WTC11 (cell line): ENCODE data around the gene DOCK1. TPM values are rescaled to one million over a fixed set of nuclear protein-coding genes. Genes with fewer than 3 reads are reported as not detected.

Source experiments
- ATAC-seq: fragments of 200-7000 bp; cut with Tn5 transposase; 2 replicates; pipeline ENCODE4 v1.10.0; 2021; ENCODE audit warnings: mild to moderate bottlenecking, moderate library complexity
- CTCF ChIA-PET: fragments of 300-600 bp; sonication (Branson Sonifier 250); formaldehyde crosslinking; loops from one replicate; lab custom pipeline; 2021; ENCODE audit warnings: antibody characterized with exemption; lab: Charles Lee
- POLR2A ChIA-PET: fragments of 350-600 bp; sonication (Branson Sonifier 250); formaldehyde crosslinking; loops from one replicate; lab custom pipeline; 2021; ENCODE audit warnings: antibody characterized with exemption; lab: Charles Lee
- DNase-seq: peaks from one replicate; pipeline ENCODE4 v3.0.0; 2021; ENCODE audit warnings: low spot score
- H3K27ac Mint-ChIP-seq: 2 replicates; pipeline ENCODE4 v1.8.0; 2021; ENCODE audit warnings: mixed read lengths
- H3K27me3 Mint-ChIP-seq: 2 replicates; pipeline ENCODE4 v1.8.0; 2021; ENCODE audit warnings: low read depth, mild to moderate bottlenecking, moderate library complexity, mixed read lengths
- H3K36me3 Mint-ChIP-seq: 2 replicates; pipeline ENCODE4 v1.8.0; 2021; ENCODE audit warnings: mixed read lengths
- H3K4me1 Mint-ChIP-seq: 2 replicates; pipeline ENCODE4 v1.8.0; 2022; ENCODE audit warnings: mixed read lengths
- H3K4me3 Mint-ChIP-seq: 2 replicates; pipeline ENCODE4 v1.8.0; 2021; ENCODE audit warnings: mild to moderate bottlenecking, moderate library complexity, mixed read lengths
- H3K9me3 Mint-ChIP-seq: 2 replicates; pipeline ENCODE4 v1.8.0; 2021; ENCODE audit warnings: mixed read lengths
- FOXP1 ChIP-seq: sonication (generic); formaldehyde crosslinking; IDR thresholded peaks from 2 replicates; pipeline ENCODE4 v1.8.0; 2022; ENCODE audit warnings: missing genetic modification reagents, mild to moderate bottlenecking, moderate library complexity, borderline replicate concordance
- GABPB1 ChIP-seq: sonication (generic); formaldehyde crosslinking; IDR thresholded peaks from 2 replicates; pipeline ENCODE4 v1.8.1; 2023; ENCODE audit warnings: mild to moderate bottlenecking, missing genetic modification reagents
- HMGXB4 ChIP-seq: sonication (generic); formaldehyde crosslinking; IDR thresholded peaks from 2 replicates; pipeline ENCODE4 v1.8.1; 2023; ENCODE audit warnings: mild to moderate bottlenecking, moderate library complexity, missing genetic modification reagents
- JUN ChIP-seq: sonication (generic); formaldehyde crosslinking; IDR thresholded peaks from 2 replicates; pipeline ENCODE4 v1.8.0; 2023; ENCODE audit warnings: mild to moderate bottlenecking, missing genetic modification reagents
- KAT7 ChIP-seq: sonication (generic); formaldehyde crosslinking; IDR thresholded peaks from 2 replicates; pipeline ENCODE4 v1.8.1; 2023; ENCODE audit warnings: missing genetic modification reagents, mild to moderate bottlenecking, borderline replicate concordance
- NR3C1 ChIP-seq: sonication (generic); formaldehyde crosslinking; conservative IDR thresholded peaks from 2 replicates; pipeline ENCODE4 v1.8.1; 2023; ENCODE audit warnings: low read depth, mild to moderate bottlenecking, missing genetic modification reagents
- OVOL2 ChIP-seq: fragments of 250-450 bp; sonication (Bioruptor Pico); IDR thresholded peaks from 2 replicates; pipeline ENCODE4 v1.9.0; 2021; ENCODE audit warnings: mild to moderate bottlenecking, borderline replicate concordance
- SMAD3 ChIP-seq: sonication (generic); formaldehyde crosslinking; IDR thresholded peaks from 2 replicates; pipeline ENCODE4 v1.8.0; 2022; ENCODE audit warnings: missing genetic modification reagents, mild to moderate bottlenecking, borderline replicate concordance
- SP1 ChIP-seq: sonication (generic); formaldehyde crosslinking; conservative IDR thresholded peaks from 2 replicates; pipeline ENCODE4 v1.8.1; 2022; ENCODE audit warnings: missing genetic modification reagents
- ZNF232 ChIP-seq: sonication (generic); formaldehyde crosslinking; IDR thresholded peaks from 2 replicates; pipeline ENCODE4 v1.8.0; 2022; ENCODE audit warnings: mild to moderate bottlenecking, missing genetic modification reagents
- ZNF263 ChIP-seq: sonication (generic); formaldehyde crosslinking; IDR thresholded peaks from 2 replicates; pipeline ENCODE4 v1.8.1; 2022; ENCODE audit warnings: low read depth, mild to moderate bottlenecking, moderate library complexity, missing genetic modification reagents
- ZNF423 ChIP-seq: fragments of 250-450 bp; sonication (Bioruptor Pico); IDR thresholded peaks from 2 replicates; pipeline ENCODE4 v2.1.2; 2022; ENCODE audit warnings: mild to moderate bottlenecking, moderate library complexity
- total RNA-seq: library from RNA; stranded (reverse); gene quantifications from 3 replicates; pipeline ENCODE4 v1.2.3, GENCODE V29; 2021
- TF ChIP-seq, protein P1 (sequence below): sonication (generic); formaldehyde crosslinking; IDR thresholded peaks from 2 replicates; pipeline ENCODE4 v1.8.0; 2023; ENCODE audit warnings: missing genetic modification reagents, mild to moderate bottlenecking, borderline replicate concordance
- TF ChIP-seq, protein P2 (sequence below): sonication (generic); formaldehyde crosslinking; IDR thresholded peaks from 2 replicates; pipeline ENCODE4 v1.8.1; 2023; ENCODE audit warnings: mild to moderate bottlenecking, missing genetic modification reagents
- TF ChIP-seq, protein P3 (sequence below): fragments of 250-450 bp; sonication (Bioruptor Pico); IDR thresholded peaks from 2 replicates; pipeline ENCODE4 v1.9.0; 2021; ENCODE audit warnings: mild to moderate bottlenecking, borderline replicate concordance
- TF ChIP-seq, protein P4 (sequence below): sonication (generic); formaldehyde crosslinking; IDR thresholded peaks from 2 replicates; pipeline ENCODE4 v1.8.0; 2022; ENCODE audit warnings: missing genetic modification reagents

The DOCK1 gene
- total RNA-seq, 1 experiment from 2014 or later: 52.1 TPM

- TF ChIP-seq, protein P1, sequence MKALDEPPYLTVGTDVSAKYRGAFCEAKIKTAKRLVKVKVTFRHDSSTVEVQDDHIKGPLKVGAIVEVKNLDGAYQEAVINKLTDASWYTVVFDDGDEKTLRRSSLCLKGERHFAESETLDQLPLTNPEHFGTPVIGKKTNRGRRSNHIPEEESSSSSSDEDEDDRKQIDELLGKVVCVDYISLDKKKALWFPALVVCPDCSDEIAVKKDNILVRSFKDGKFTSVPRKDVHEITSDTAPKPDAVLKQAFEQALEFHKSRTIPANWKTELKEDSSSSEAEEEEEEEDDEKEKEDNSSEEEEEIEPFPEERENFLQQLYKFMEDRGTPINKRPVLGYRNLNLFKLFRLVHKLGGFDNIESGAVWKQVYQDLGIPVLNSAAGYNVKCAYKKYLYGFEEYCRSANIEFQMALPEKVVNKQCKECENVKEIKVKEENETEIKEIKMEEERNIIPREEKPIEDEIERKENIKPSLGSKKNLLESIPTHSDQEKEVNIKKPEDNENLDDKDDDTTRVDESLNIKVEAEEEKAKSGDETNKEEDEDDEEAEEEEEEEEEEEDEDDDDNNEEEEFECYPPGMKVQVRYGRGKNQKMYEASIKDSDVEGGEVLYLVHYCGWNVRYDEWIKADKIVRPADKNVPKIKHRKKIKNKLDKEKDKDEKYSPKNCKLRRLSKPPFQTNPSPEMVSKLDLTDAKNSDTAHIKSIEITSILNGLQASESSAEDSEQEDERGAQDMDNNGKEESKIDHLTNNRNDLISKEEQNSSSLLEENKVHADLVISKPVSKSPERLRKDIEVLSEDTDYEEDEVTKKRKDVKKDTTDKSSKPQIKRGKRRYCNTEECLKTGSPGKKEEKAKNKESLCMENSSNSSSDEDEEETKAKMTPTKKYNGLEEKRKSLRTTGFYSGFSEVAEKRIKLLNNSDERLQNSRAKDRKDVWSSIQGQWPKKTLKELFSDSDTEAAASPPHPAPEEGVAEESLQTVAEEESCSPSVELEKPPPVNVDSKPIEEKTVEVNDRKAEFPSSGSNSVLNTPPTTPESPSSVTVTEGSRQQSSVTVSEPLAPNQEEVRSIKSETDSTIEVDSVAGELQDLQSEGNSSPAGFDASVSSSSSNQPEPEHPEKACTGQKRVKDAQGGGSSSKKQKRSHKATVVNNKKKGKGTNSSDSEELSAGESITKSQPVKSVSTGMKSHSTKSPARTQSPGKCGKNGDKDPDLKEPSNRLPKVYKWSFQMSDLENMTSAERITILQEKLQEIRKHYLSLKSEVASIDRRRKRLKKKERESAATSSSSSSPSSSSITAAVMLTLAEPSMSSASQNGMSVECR (CRISPR knock-in tag): no peak
Measured at GRCh38 chr10:127080317-127080716, 175.1 kb downstream of the DOCK1 start (continued).

DNA sequence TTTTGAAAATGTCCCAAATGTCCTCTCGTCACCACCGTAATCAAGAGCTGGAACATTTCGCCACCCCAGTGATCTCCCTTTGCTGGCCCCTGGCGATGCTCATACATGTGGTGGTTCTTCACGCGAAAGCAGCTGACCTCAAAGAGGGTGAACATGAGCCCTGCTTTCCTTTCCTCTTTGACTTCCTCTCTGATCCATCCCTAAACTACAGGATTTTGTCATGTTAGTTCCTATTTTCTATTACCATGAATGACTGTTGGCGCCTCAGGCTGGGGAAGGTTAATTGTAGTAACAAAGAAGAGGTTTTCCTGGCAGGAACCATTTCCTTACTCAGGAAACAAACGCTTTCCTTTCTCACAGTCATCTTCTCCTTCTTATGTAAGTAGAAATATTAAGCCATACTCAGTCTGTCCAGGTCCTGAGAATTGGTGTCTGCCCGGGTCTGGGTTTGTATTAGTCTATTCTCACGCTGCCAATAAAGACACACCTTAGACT is 176.7 kb downstream of the DOCK1 start:
- ChIA-PET POLR2A (no interaction called here), CTCF (no interaction called here)
- no peak for DNase-seq
- no peak for TF ChIP-seq FOXP1 (CRISPR knock-in tag)
- TF ChIP-seq KAT7 (CRISPR knock-in tag): no peak
- no peak for TF ChIP-seq HMGXB4 (CRISPR knock-in tag)
- TF ChIP-seq, protein P2, sequence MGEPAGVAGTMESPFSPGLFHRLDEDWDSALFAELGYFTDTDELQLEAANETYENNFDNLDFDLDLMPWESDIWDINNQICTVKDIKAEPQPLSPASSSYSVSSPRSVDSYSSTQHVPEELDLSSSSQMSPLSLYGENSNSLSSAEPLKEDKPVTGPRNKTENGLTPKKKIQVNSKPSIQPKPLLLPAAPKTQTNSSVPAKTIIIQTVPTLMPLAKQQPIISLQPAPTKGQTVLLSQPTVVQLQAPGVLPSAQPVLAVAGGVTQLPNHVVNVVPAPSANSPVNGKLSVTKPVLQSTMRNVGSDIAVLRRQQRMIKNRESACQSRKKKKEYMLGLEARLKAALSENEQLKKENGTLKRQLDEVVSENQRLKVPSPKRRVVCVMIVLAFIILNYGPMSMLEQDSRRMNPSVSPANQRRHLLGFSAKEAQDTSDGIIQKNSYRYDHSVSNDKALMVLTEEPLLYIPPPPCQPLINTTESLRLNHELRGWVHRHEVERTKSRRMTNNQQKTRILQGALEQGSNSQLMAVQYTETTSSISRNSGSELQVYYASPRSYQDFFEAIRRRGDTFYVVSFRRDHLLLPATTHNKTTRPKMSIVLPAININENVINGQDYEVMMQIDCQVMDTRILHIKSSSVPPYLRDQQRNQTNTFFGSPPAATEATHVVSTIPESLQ (CRISPR knock-in tag): no peak
- TF ChIP-seq ZNF232 (CRISPR knock-in tag): no peak
- no peak for TF ChIP-seq SMAD3 (CRISPR knock-in tag)
- no peak for TF ChIP-seq NR3C1 (CRISPR knock-in tag)
- TF ChIP-seq GABPB1 (CRISPR knock-in tag): no peak
- TF ChIP-seq OVOL2 (CRISPR knock-in tag): no peak
- TF ChIP-seq, protein P3, sequence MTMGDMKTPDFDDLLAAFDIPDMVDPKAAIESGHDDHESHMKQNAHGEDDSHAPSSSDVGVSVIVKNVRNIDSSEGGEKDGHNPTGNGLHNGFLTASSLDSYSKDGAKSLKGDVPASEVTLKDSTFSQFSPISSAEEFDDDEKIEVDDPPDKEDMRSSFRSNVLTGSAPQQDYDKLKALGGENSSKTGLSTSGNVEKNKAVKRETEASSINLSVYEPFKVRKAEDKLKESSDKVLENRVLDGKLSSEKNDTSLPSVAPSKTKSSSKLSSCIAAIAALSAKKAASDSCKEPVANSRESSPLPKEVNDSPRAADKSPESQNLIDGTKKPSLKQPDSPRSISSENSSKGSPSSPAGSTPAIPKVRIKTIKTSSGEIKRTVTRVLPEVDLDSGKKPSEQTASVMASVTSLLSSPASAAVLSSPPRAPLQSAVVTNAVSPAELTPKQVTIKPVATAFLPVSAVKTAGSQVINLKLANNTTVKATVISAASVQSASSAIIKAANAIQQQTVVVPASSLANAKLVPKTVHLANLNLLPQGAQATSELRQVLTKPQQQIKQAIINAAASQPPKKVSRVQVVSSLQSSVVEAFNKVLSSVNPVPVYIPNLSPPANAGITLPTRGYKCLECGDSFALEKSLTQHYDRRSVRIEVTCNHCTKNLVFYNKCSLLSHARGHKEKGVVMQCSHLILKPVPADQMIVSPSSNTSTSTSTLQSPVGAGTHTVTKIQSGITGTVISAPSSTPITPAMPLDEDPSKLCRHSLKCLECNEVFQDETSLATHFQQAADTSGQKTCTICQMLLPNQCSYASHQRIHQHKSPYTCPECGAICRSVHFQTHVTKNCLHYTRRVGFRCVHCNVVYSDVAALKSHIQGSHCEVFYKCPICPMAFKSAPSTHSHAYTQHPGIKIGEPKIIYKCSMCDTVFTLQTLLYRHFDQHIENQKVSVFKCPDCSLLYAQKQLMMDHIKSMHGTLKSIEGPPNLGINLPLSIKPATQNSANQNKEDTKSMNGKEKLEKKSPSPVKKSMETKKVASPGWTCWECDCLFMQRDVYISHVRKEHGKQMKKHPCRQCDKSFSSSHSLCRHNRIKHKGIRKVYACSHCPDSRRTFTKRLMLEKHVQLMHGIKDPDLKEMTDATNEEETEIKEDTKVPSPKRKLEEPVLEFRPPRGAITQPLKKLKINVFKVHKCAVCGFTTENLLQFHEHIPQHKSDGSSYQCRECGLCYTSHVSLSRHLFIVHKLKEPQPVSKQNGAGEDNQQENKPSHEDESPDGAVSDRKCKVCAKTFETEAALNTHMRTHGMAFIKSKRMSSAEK: no peak
- TF ChIP-seq SP1: no peak
- TF ChIP-seq JUN: no peak
- TF ChIP-seq ZNF263 (CRISPR knock-in tag): no peak
- TF ChIP-seq, protein P4, sequence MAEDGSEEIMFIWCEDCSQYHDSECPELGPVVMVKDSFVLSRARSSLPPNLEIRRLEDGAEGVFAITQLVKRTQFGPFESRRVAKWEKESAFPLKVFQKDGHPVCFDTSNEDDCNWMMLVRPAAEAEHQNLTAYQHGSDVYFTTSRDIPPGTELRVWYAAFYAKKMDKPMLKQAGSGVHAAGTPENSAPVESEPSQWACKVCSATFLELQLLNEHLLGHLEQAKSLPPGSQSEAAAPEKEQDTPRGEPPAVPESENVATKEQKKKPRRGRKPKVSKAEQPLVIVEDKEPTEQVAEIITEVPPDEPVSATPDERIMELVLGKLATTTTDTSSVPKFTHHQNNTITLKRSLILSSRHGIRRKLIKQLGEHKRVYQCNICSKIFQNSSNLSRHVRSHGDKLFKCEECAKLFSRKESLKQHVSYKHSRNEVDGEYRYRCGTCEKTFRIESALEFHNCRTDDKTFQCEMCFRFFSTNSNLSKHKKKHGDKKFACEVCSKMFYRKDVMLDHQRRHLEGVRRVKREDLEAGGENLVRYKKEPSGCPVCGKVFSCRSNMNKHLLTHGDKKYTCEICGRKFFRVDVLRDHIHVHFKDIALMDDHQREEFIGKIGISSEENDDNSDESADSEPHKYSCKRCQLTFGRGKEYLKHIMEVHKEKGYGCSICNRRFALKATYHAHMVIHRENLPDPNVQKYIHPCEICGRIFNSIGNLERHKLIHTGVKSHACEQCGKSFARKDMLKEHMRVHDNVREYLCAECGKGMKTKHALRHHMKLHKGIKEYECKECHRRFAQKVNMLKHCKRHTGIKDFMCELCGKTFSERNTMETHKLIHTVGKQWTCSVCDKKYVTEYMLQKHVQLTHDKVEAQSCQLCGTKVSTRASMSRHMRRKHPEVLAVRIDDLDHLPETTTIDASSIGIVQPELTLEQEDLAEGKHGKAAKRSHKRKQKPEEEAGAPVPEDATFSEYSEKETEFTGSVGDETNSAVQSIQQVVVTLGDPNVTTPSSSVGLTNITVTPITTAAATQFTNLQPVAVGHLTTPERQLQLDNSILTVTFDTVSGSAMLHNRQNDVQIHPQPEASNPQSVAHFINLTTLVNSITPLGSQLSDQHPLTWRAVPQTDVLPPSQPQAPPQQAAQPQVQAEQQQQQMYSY (CRISPR knock-in tag): no peak
- no peak for TF ChIP-seq ZNF423 (CRISPR knock-in tag)
- ATAC-seq: no peak
- Mint-ChIP-seq H3K4me1 (peaks cover 35% of the 10 kb centered on the region), H3K27me3 (no peaks in the 10 kb centered on the region), H3K36me3 (peaks cover 25% of the 10 kb centered on the region), H3K9me3 (peaks cover 14% of the 10 kb centered on the region), H3K27ac (0 out of 2 replicates have a peak overlapping the region, but pooled peaks have one; percentile 35), H3K4me3 (no peak overlapping the region)
